Muscle of leg (tissue), 16 donors: ENCODE measurements around the gene CUEDC1. TPM values are rescaled to one million over a fixed set of nuclear protein-coding genes. Genes with fewer than 3 reads are reported as not detected.
A peak's percentile ranks its signal among the peaks of the same experiment; 100 is the strongest.

ENCODE experiments used
- DNase-seq: peaks from one replicate; pipeline ENCODE4 v3.0.0; 2013
- H3K27ac ChIP-seq: one replicate; pipeline ENCODE4 v1.5.1; 2013; ENCODE audit warnings: mild to moderate bottlenecking, low read length, control low read depth
- H3K27me3 ChIP-seq: one replicate; pipeline ENCODE4 v1.6.1; 2013; ENCODE audit warnings: low read length; ENCODE audit not compliant: control insufficient read depth, insufficient read depth
- H3K36me3 ChIP-seq: one replicate; pipeline ENCODE4 v1.6.1; 2013; ENCODE audit warnings: low read length; ENCODE audit not compliant: control insufficient read depth, insufficient read depth
- H3K4me1 ChIP-seq: one replicate; pipeline ENCODE4 v1.6.1; 2013; ENCODE audit warnings: low read length; ENCODE audit not compliant: control insufficient read depth, insufficient read depth
- H3K4me3 ChIP-seq: one replicate; pipeline ENCODE4 v1.5.1; 2013; ENCODE audit warnings: low read length, control low read depth
- H3K9me3 ChIP-seq: replicated peaks from 2 replicates; pipeline ENCODE4 v1.6.1; 2013; ENCODE audit warnings: low read depth, low read length; ENCODE audit not compliant: control insufficient read depth
- WGBS: methylation state at CpG from one replicate; pipeline ENCODE4 v1.1.5; 2013; ENCODE audit warnings: missing lambda C conversion rate; ENCODE audit not compliant: insufficient coverage; 5-methylcytosine and 5-hydroxymethylcytosine counted together
- long read RNA-seq, 11 donors: transcript quantifications; one replicate each; lab custom pipeline, GENCODE V29; 2026
- polyA plus RNA-seq, 8 donors: library from polyadenylated mRNA; unstranded; fragments of 120-200 nt; gene quantifications; one replicate each; pipeline versions ENCODE4 v1.2.1 to v1.2.3, GENCODE V29; 2013; ENCODE audit warnings: inconsistent platforms in 1 of 8, low replicate concordance in 1 of 8; ENCODE audit not compliant: insufficient read length in 8 of 8, insufficient read depth in 1 of 8
- total RNA-seq: library from RNA; stranded (reverse); fragments of 120-200 nt; gene quantifications from one replicate; pipeline ENCODE4 v1.2.4, GENCODE V29; 2013

The CUEDC1 gene
- total RNA-seq (13.2 TPM), polyA plus RNA-seq (10 to 100 TPM; 43.6 to 59.3 (median 52.0) TPM)
- long read RNA-seq, donor 1, partial matches to known transcripts = 0 of 6 reads
- long read RNA-seq, donor 1, other reads (novel, unspliced or antisense) = 0 of 6 reads
- long read RNA-seq, donor 2 = 0 reads
- long read RNA-seq, donor 3, transcript CUEDC1-206 (11 exons, 3,621 nt) = major isoform, 7 of 18 reads
- long read RNA-seq, donor 3, transcript CUEDC1-211 (3 exons, 756 nt) = major isoform, 7 of 18 reads
- long read RNA-seq, donor 3, partial matches to known transcripts = 0 of 18 reads
- long read RNA-seq, donor 3, other reads (novel, unspliced or antisense) = 0 of 18 reads
- long read RNA-seq, donor 4, transcript CUEDC1-206 (11 exons, 3,621 nt) = major isoform, 6 of 8 reads
- long read RNA-seq, donor 4, partial matches to known transcripts = 0 of 8 reads
- long read RNA-seq, donor 4, other reads (novel, unspliced or antisense) = 0 of 8 reads
- long read RNA-seq, donor 5, transcript CUEDC1-211 (3 exons, 756 nt) = minor isoform, 11 of 29 reads
- long read RNA-seq, donor 5, transcript CUEDC1-206 (11 exons, 3,621 nt) = major isoform, 14 of 29 reads
- long read RNA-seq, donor 5, partial matches to known transcripts = 0 of 29 reads
- long read RNA-seq, donor 5, other reads (novel, unspliced or antisense) = 0 of 29 reads
- long read RNA-seq, donor 6, transcript CUEDC1-206 (11 exons, 3,621 nt) = major isoform, 18 of 28 reads
- long read RNA-seq, donor 6, transcript CUEDC1-204 (2 exons, 707 nt) = minor isoform, 6 of 28 reads
- long read RNA-seq, donor 6, partial matches to known transcripts = 0 of 28 reads
- long read RNA-seq, donor 6, other reads (novel, unspliced or antisense) = 0 of 28 reads
- long read RNA-seq, donor 7, transcript CUEDC1-206 (11 exons, 3,621 nt) = major isoform, 7 of 14 reads
- long read RNA-seq, donor 7, partial matches to known transcripts = 0 of 14 reads
- long read RNA-seq, donor 7, other reads (novel, unspliced or antisense) = 0 of 14 reads
- long read RNA-seq, donor 8, partial matches to known transcripts = 0 of 2 reads
- long read RNA-seq, donor 8, other reads (novel, unspliced or antisense) = 0 of 2 reads
- long read RNA-seq, donor 9, partial matches to known transcripts = 0 of 4 reads
- long read RNA-seq, donor 9, other reads (novel, unspliced or antisense) = 0 of 4 reads
- long read RNA-seq, donor 10, partial matches to known transcripts = 0 of 3 reads
- long read RNA-seq, donor 10, other reads (novel, unspliced or antisense) = 0 of 3 reads
- long read RNA-seq, donor 11, transcript CUEDC1-206 (11 exons, 3,621 nt) = major isoform, 6 of 11 reads
- long read RNA-seq, donor 11, partial matches to known transcripts = 0 of 11 reads
- long read RNA-seq, donor 11, other reads (novel, unspliced or antisense) = 0 of 11 reads

DNA sequence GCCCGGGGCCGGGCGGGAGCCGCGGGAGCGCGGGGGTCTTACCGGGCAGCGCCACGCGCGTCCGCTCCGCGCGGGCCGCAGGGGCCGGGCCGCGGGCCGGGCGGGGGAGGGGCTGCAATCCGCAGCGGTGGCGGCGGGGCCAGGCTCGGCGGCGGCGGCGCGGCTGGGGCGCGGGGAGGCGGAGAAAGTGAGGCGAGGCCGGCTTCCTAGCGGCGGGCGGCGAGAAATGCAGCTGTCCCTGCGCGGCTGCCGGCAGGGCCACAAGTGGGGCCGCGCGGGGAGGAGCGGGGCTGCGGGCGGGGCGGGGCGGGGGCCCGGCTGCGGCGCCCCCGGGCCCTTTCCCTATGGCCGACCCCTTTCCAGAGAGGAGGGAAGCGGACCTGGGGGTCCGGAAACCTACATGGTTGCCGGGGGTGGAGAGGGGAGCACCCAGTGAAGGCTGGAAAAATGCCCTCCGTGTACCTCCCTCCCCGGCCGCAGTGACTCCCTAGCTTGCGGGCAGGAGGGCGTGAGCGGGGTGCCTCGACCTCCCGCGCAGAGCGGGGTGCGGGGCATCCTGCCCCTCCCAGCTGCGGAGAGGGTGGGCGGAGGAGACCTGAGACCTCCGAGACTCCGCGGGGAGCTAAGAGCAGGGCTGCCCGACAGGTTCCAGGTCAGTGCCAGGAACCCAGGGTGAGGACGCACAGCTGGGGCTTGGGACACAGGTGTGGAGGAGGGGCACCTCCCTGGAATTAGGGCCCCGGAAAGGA is at the start of gene CUEDC1:
TSS of gene CUEDC1 (minus strand) at position 230 of the 749 bp plus-strand sequence. CDS start 69,848 bp downstream, outside the sequence.
- H3K4me1 ChIP-seq = peaks cover 41% of the 10 kb centered on the region
- peak within 1 kb of the TSS; percentile 78 for H3K27ac ChIP-seq
- peaks cover 5% of the 10 kb centered on the region for H3K36me3 ChIP-seq
- peak; percentile 86 for DNase-seq
- no peaks in the 10 kb centered on the region for H3K27me3 ChIP-seq
- no peaks in the 10 kb centered on the region for H3K9me3 ChIP-seq
- H3K4me3 ChIP-seq = peak within 1 kb of the TSS; percentile 71
- under 1% methylated on average over 65 of the region's 79 CpGs for WGBS

GRCh38 chr17:58004060-58004459 is 48.8 kb upstream of the CUEDC1 start:
- H3K36me3 ChIP-seq = peaks cover 23% of the 10 kb centered on the region
- no peak for DNase-seq
- no peak overlapping the region for H3K4me3 ChIP-seq
- H3K4me1 ChIP-seq = peaks cover 13% of the 10 kb centered on the region
- no peaks in the 10 kb centered on the region for H3K27me3 ChIP-seq
- H3K9me3 ChIP-seq = no peaks in the 10 kb centered on the region
- WGBS = no CpG with 5 or more reads among the region's 3 CpGs
- no peak overlapping the region for H3K27ac ChIP-seq

DNA sequence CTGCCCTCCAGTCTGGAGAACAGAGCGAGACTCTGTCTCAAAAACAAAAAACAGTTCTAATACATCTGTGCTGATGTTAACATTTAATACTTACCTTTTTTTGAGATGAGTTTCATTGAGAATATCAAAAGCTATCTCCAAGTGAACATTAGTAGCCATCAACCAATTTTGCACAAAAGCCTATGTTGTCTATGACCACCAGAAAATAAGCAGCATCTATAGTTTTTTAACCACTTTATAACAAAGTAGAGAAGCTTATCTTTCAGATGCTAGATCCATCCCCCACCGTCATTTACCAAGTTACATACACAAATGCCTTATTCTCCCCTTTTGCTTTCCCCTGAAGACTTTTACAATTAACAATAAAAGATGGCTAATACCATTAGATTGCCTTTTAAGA is 47.8 kb upstream of the CUEDC1 start:
- Histone ChIP-seq H3K4me3 (no peak overlapping the region), H3K4me1 (peaks cover 10% of the 10 kb centered on the region), H3K36me3 (peaks cover 23% of the 10 kb centered on the region), H3K27ac (no peak overlapping the region), H3K27me3 (no peaks in the 10 kb centered on the region), H3K9me3 (no peaks in the 10 kb centered on the region)
- WGBS = 80% methylated on average over 1 of the region's 2 CpGs
- no peak for DNase-seq

- Histone ChIP-seq H3K9me3 (no peaks in the 10 kb centered on the region), H3K27ac (no peak overlapping the region), H3K4me1 (peaks cover 10% of the 10 kb centered on the region), H3K36me3 (peaks cover 27% of the 10 kb centered on the region), H3K4me3 (no peak overlapping the region), H3K27me3 (no peaks in the 10 kb centered on the region)
- WGBS = 0% methylated on average over 2 of the region's 4 CpGs
- DNase-seq = no peak
Observed at GRCh38 chr17:58002154-58002948, 47.1 kb upstream of the CUEDC1 start.

DNA sequence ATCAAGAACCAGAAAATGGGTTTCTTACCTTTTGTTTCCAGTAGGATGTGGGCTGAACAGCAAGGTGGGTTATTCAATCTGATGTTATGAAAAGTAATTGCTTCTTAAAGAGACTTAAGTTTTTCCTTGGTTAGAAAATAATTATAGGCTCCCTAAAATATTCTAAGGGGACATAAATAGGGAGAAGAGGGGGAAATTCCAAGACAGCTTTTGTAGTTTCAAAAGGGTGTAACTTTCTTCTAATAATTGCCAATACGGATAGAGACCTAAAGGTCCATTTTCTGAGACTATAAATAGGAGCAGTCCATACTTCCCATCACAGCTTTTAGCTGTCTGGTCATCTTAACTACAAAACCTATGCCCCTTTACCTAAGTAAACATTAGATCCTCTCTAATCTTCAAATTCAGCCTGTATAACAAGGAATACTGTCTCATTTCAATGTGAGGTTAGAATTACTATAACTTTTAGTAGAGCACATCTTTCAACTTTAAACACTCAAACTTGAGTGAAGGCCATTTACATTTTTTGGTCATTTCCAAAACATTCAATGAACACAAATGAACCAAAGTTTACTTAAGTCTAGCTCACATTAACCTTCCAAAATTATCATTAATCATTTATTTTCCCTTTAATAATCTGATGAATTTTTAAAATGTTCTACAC is 46.4 kb upstream of the CUEDC1 start:
- no peaks in the 10 kb centered on the region for H3K9me3 ChIP-seq
- no CpG with 5 or more reads among the region's 1 CpG for WGBS
- H3K4me1 ChIP-seq = peaks cover 10% of the 10 kb centered on the region
- H3K27me3 ChIP-seq = no peaks in the 10 kb centered on the region
- peaks cover 27% of the 10 kb centered on the region for H3K36me3 ChIP-seq
- H3K4me3 ChIP-seq = no peak overlapping the region
- no peak overlapping the region for H3K27ac ChIP-seq
- no peak for DNase-seq

- DNase-seq = peak; percentile 86
- Histone ChIP-seq H3K4me3 (no peak overlapping the region), H3K27me3 (no peaks in the 10 kb centered on the region), H3K27ac (no peak overlapping the region), H3K36me3 (peaks cover 17% of the 10 kb centered on the region), H3K4me1 (peaks cover 10% of the 10 kb centered on the region), H3K9me3 (no peaks in the 10 kb centered on the region)
- WGBS = no CpG with 5 or more reads among the region's 1 CpG
Observed at GRCh38 chr17:57999496-58000017, 44.3 kb upstream of the CUEDC1 start.

GRCh38 chr17:57999010-57999495 is 43.8 kb upstream of the CUEDC1 start:
- H3K4me1 ChIP-seq = peaks cover 12% of the 10 kb centered on the region
- no peak for DNase-seq
- H3K27ac ChIP-seq = no peak overlapping the region

GRCh38 chr17:57997085-57997809 is 42.0 kb upstream of the CUEDC1 start:
- DNase-seq = no peak
- no CpG with 5 or more reads among the region's 3 CpGs for WGBS
- H3K27me3 ChIP-seq = no peaks in the 10 kb centered on the region
- peaks cover 24% of the 10 kb centered on the region for H3K4me1 ChIP-seq
- peaks cover 6% of the 10 kb centered on the region for H3K36me3 ChIP-seq
- no peak overlapping the region for H3K4me3 ChIP-seq
- no peak overlapping the region for H3K27ac ChIP-seq
- H3K9me3 ChIP-seq = no peaks in the 10 kb centered on the region

More at GRCh38 chr17:57999010-57999495, 43.8 kb upstream of the CUEDC1 start:
- H3K36me3 ChIP-seq = peaks cover 15% of the 10 kb centered on the region
- H3K27me3 ChIP-seq = no peaks in the 10 kb centered on the region
- H3K9me3 ChIP-seq = no peaks in the 10 kb centered on the region
- no peak overlapping the region for H3K4me3 ChIP-seq
